Stomach (tissue), 4 donors: Measurements from ENCODE around the gene FREM2.

Source experiments
- CTCF ChIP-seq, 7 experiments: fragments of 450-650 bp in 4 of 7; fragments of 200-600 bp in 3 of 7; sonication (generic) in 3 of 7; IDR thresholded peaks; one replicate each; pipeline ENCODE4 v1.5.1; 2016 to 2019; ENCODE audit warnings: antibody characterized with exemption in 7 of 7, control low read depth in 2 of 7, mild to moderate bottlenecking in 1 of 7
- EP300 ChIP-seq: sonication (generic); formaldehyde crosslinking; IDR thresholded peaks from one replicate; pipeline ENCODE4 v1.6.1; 2017; ENCODE audit warnings: antibody characterized with exemption
- POLR2AphosphoS5 ChIP-seq, 3 donors: sonication (generic); formaldehyde crosslinking; IDR thresholded peaks; one replicate each; pipeline ENCODE4 v1.6.1; 2016; ENCODE audit warnings: antibody characterized with exemption in 3 of 3

GRCh38 chr13:38781539-38781938 is 94.7 kb downstream of the FREM2 start:
- TF ChIP-seq CTCF (IDR thresholded peaks at IDR 0.05) = no peak
- TF ChIP-seq POLR2AphosphoS5 (IDR thresholded peaks at IDR 0.05) = no peak
- TF ChIP-seq EP300 = no peak
